Fibroblast of lung (primary cell): ENCODE measurements around the gene AGAP1. TPM values are rescaled to one million over a fixed set of nuclear protein-coding genes. Genes with fewer than 3 reads are reported as not detected.

Experiments used
- DNase-seq, 2 donors: peaks; one replicate each; pipeline versions ENCODE4 v3.0.0 to v3.0.0-alpha.2; 2010; ENCODE audit warnings: low read depth in 2 of 2
- H2AFZ ChIP-seq: 2 replicates; pipeline ENCODE4 v1.5.1; 2012; ENCODE audit warnings: low read length, control low read depth, inconsistent platforms
- H3K27ac ChIP-seq: 2 replicates; pipeline ENCODE4 v1.5.1; 2011; ENCODE audit warnings: low read length, control low read depth; ENCODE audit not compliant: insufficient read depth
- H3K27me3 ChIP-seq: 2 replicates; pipeline ENCODE4 v1.5.1; 2011; ENCODE audit warnings: mild to moderate bottlenecking, low read length; ENCODE audit not compliant: control insufficient read depth, insufficient read depth
- H3K36me3 ChIP-seq: 2 replicates; pipeline ENCODE4 v1.5.1; 2011; ENCODE audit warnings: low read length; ENCODE audit not compliant: control insufficient read depth, insufficient read depth
- H3K4me1 ChIP-seq: 2 replicates; pipeline ENCODE4 v1.5.1; 2011; ENCODE audit warnings: low read length; ENCODE audit not compliant: control insufficient read depth, insufficient read depth; ENCODE audit errors: extremely low read depth
- H3K4me2 ChIP-seq: 2 replicates; pipeline ENCODE4 v1.5.1; 2011; ENCODE audit warnings: low read length, control low read depth; ENCODE audit not compliant: insufficient read depth; ENCODE audit errors: extremely low read depth
- H3K4me3 ChIP-seq, 4 experiments: fragments of 200-600 bp in 1 of 4; sonication (generic) in 1 of 4; replicated peaks in 1 of 4; 2 replicates each; pipeline ENCODE4 v1.5.1; 2011 to 2016; ENCODE audit warnings: low read length in 4 of 4, low read depth in 3 of 4, mild to moderate bottlenecking in 3 of 4, control low read depth in 2 of 4, inconsistent platforms in 1 of 4, mixed read lengths in 1 of 4; ENCODE audit not compliant: insufficient read depth in 1 of 4; ENCODE audit errors: control extremely low read depth in 1 of 4
- H3K79me2 ChIP-seq: 2 replicates; pipeline ENCODE4 v1.5.1; 2012; ENCODE audit warnings: mild to moderate bottlenecking, low read length, inconsistent platforms; ENCODE audit not compliant: control insufficient read depth, insufficient read depth
- H3K9ac ChIP-seq: 2 replicates; pipeline ENCODE4 v1.5.1; 2011; ENCODE audit warnings: mild to moderate bottlenecking, low read length, control low read depth; ENCODE audit not compliant: insufficient read depth
- H3K9me3 ChIP-seq: 2 replicates; pipeline ENCODE4 v1.5.1; 2012; ENCODE audit warnings: low read depth, low read length; ENCODE audit not compliant: control insufficient read depth, insufficient read depth
- H4K20me1 ChIP-seq: 2 replicates; pipeline ENCODE4 v1.5.1; 2011; ENCODE audit warnings: low read length; ENCODE audit not compliant: control insufficient read depth, insufficient read depth; ENCODE audit errors: extremely low read depth
- EZH2 ChIP-seq: IDR thresholded peaks from 2 replicates; pipeline ENCODE4 v1.5.1; 2012; ENCODE audit warnings: low read length, control low read depth, mild to moderate bottlenecking; ENCODE audit errors: missing control alignments
- polyA plus RNA-seq, 2 donors: library from polyadenylated mRNA; depleted of rRNA in 1 of 2; stranded (reverse) in 1 of 2; unstranded in 1 of 2; fragments of >200 nt; gene quantifications; 2 replicates each; pipeline ENCODE4 v1.2.1, GENCODE V29; 2011 to 2012; ENCODE audit warnings: missing spikeins in 1 of 2
- total RNA-seq: library from RNA; depleted of rRNA; stranded (reverse); fragments of >200 nt; gene quantifications from 2 replicates; pipeline ENCODE4 v1.2.1, GENCODE V29; 2014
- TF ChIP-seq, protein P1 (sequence below), 2 donors: IDR thresholded peaks in 1 of 2; conservative IDR thresholded peaks in 1 of 2; 1 replicate in 1 of 2; 2 replicates in 1 of 2; pipeline ENCODE4 v1.5.1; 2011 to 2012; ENCODE audit warnings: low read length in 2 of 2, control low read depth in 1 of 2, inconsistent platforms in 1 of 2, low read depth in 1 of 2, mild to moderate bottlenecking in 1 of 2

Gene AGAP1
- total and polyA plus RNA-seq, 2 donors (not counting 1 experiment from before 2014, with no cell fraction given), result 10.6 to 14.0 TPM

DNA sequence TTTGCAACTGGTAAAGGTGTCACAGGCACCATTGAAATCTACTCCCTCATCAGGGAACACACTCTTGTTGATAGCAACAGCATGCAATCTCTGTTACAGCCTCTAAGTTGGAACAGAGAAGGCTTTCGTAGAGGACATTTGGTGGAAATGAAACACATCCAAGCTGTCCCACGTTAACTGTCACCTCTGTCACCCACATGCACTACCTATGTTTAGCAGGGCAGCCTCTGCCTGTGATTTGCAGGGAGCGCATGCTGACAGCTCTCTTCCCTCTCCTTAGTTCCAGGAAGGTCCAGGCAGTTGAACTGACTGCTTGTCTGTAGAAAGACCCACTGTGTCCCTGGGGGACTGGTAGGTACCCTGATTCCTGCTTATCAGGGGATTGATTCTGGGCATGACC lies 367.5 kb downstream of the AGAP1 start:
- H3K27ac ChIP-seq, result no peak overlapping the region
- H3K27me3 ChIP-seq, result no peaks in the 10 kb centered on the region
- no peak for DNase-seq
- H3K36me3 ChIP-seq, result no peaks in the 10 kb centered on the region
- TF ChIP-seq EZH2, result no peak
- TF ChIP-seq, protein P1, sequence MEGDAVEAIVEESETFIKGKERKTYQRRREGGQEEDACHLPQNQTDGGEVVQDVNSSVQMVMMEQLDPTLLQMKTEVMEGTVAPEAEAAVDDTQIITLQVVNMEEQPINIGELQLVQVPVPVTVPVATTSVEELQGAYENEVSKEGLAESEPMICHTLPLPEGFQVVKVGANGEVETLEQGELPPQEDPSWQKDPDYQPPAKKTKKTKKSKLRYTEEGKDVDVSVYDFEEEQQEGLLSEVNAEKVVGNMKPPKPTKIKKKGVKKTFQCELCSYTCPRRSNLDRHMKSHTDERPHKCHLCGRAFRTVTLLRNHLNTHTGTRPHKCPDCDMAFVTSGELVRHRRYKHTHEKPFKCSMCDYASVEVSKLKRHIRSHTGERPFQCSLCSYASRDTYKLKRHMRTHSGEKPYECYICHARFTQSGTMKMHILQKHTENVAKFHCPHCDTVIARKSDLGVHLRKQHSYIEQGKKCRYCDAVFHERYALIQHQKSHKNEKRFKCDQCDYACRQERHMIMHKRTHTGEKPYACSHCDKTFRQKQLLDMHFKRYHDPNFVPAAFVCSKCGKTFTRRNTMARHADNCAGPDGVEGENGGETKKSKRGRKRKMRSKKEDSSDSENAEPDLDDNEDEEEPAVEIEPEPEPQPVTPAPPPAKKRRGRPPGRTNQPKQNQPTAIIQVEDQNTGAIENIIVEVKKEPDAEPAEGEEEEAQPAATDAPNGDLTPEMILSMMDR (conservative IDR thresholded peaks at IDR 0.05 in 1 of 2, IDR thresholded peaks at IDR 0.05 in 1 of 2; ENCODE audit: low read depth in 1 of 2, low read length in 2 of 2), result no peak
- H3K4me2 ChIP-seq, result no peak overlapping the region
- no peaks in the 10 kb centered on the region for H3K4me1 ChIP-seq
- H3K4me3 ChIP-seq, result no peak overlapping the region
- no peak overlapping the region for H3K9ac ChIP-seq
- no peak overlapping the region for H2AFZ ChIP-seq
- H4K20me1 ChIP-seq, result no peaks in the 10 kb centered on the region
- H3K79me2 ChIP-seq, result no peaks in the 10 kb centered on the region
- H3K9me3 ChIP-seq, result no peaks in the 10 kb centered on the region

DNA sequence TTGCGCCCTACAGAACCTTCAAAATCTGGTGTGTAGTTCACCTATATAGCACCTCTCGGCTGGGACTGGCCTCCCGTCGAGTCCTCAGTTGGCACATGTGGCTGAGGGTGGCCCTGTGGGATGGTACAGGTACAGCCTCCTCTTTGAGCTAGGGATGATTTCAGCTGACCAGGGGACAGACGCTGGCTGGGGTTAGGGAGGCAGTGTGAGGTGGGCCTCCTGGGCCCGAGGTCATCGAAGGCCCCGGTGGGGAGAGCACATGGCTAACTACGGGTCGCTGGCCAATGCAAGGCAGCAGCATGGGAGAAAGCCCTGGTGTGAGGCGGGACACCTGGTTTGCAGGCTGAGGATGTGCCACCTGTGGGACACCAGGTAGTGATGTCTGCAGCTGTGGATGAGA lies 369.6 kb downstream of the AGAP1 start:
- TF ChIP-seq, protein P1 (conservative IDR thresholded peaks at IDR 0.05 in 1 of 2, IDR thresholded peaks at IDR 0.05 in 1 of 2; ENCODE audit: low read depth in 1 of 2, low read length in 2 of 2), result no peak
- no peak for TF ChIP-seq EZH2
- no peak overlapping the region for H3K9ac ChIP-seq
- no peaks in the 10 kb centered on the region for H3K36me3 ChIP-seq
- no peak for DNase-seq
- no peaks in the 10 kb centered on the region for H3K79me2 ChIP-seq
- no peak overlapping the region for H3K27ac ChIP-seq
- H4K20me1 ChIP-seq, result no peaks in the 10 kb centered on the region
- no peak overlapping the region for H3K4me2 ChIP-seq
- H3K9me3 ChIP-seq, result no peaks in the 10 kb centered on the region
- no peak overlapping the region for H3K4me3 ChIP-seq
- H2AFZ ChIP-seq, result no peak overlapping the region
- H3K4me1 ChIP-seq, result no peaks in the 10 kb centered on the region
- H3K27me3 ChIP-seq, result no peaks in the 10 kb centered on the region

DNA sequence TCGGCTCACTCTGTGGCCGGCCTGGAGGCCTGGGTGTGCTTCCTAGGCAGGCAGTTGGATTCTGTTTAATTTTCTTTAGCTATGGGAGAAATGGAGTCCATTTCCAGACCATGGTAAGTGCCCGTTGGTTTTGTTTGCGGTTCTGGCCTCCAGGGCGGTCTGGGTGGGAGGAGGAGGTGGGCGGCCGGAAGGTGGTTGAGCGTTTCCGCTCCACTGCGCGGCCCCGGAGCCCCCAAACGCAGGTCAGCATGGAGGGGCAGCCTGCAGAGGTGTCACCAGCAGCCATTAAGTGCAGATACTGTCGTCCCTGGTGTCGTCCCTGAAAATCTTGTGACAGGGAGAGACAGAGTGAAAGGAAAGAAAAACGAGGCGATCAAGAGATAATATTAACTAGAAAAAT lies 370.5 kb downstream of the AGAP1 start:
- no peak overlapping the region for H3K27ac ChIP-seq
- no peak for DNase-seq
- no peaks in the 10 kb centered on the region for H3K4me1 ChIP-seq
- H3K9ac ChIP-seq, result no peak overlapping the region
- no peak overlapping the region for H3K4me3 ChIP-seq
- H3K79me2 ChIP-seq, result no peaks in the 10 kb centered on the region
- no peaks in the 10 kb centered on the region for H4K20me1 ChIP-seq
- TF ChIP-seq EZH2, result no peak
- TF ChIP-seq, protein P1 (conservative IDR thresholded peaks at IDR 0.05 in 1 of 2, IDR thresholded peaks at IDR 0.05 in 1 of 2; ENCODE audit: low read depth in 1 of 2, low read length in 2 of 2), result no peak
- no peak overlapping the region for H3K4me2 ChIP-seq
- no peaks in the 10 kb centered on the region for H3K9me3 ChIP-seq
- no peaks in the 10 kb centered on the region for H3K27me3 ChIP-seq
- no peaks in the 10 kb centered on the region for H3K36me3 ChIP-seq
- H2AFZ ChIP-seq, result no peak overlapping the region
